Activated CD8-positive, alpha-beta T cell treated with anti-CD3 and anti-CD28 coated beads for 36 hours (primary cell): Measurements from ENCODE around the gene SLC35A2. TPM values are rescaled to one million over a fixed set of nuclear protein-coding genes. Genes with fewer than 3 reads are reported as not detected.

Experiments
- ATAC-seq: fragments of 200-7000 bp; cut with Tn5 transposase; one replicate; pipeline ENCODE4 v1.10.0; 2021; ENCODE audit warnings: mild to moderate bottlenecking, moderate library complexity
- CTCF ChIA-PET: fragments of 350-600 bp; sonication (Branson Sonifier 250); formaldehyde crosslinking; loops from one replicate; lab custom pipeline; 2021; ENCODE audit warnings: antibody characterized with exemption; lab: Charles Lee
- POLR2A ChIA-PET: fragments of 350-600 bp; sonication (Branson Sonifier 250); formaldehyde crosslinking; loops from one replicate; lab custom pipeline; 2021; ENCODE audit warnings: antibody characterized with exemption; lab: Charles Lee
- DNase-seq: peaks from one replicate; pipeline ENCODE4 v3.0.0-alpha.2; 2020
- H3K27ac Mint-ChIP-seq: one replicate; pipeline ENCODE4 v1.8.0; 2021; ENCODE audit warnings: mild to moderate bottlenecking, mixed read lengths
- H3K27me3 Mint-ChIP-seq: one replicate; pipeline ENCODE4 v1.8.0; 2021; ENCODE audit warnings: mixed read lengths
- H3K36me3 Mint-ChIP-seq: one replicate; pipeline ENCODE4 v1.8.0; 2021; ENCODE audit warnings: low read depth, mixed read lengths
- H3K4me1 Mint-ChIP-seq: one replicate; pipeline ENCODE4 v1.8.0; 2021; ENCODE audit warnings: low read depth, mixed read lengths
- H3K4me3 Mint-ChIP-seq: one replicate; pipeline ENCODE4 v1.8.0; 2021; ENCODE audit warnings: mild to moderate bottlenecking, moderate library complexity, mixed read lengths
- H3K9me3 Mint-ChIP-seq: one replicate; pipeline ENCODE4 v1.8.0; 2021; ENCODE audit warnings: mixed read lengths
- intact Hi-C: fragments of 100-400 bp; cut with micrococcal nuclease; formaldehyde crosslinking; loops from one replicate; pipeline ENCODE4 v1.10.0; 2022
- total RNA-seq, 2 experiments: library from RNA; stranded (reverse); gene quantifications; one replicate each; pipeline ENCODE4 v1.2.3, GENCODE V29; 2021
- TF ChIP-seq, protein P1 (sequence below): fragments of 200-600 bp; IDR thresholded peaks from one replicate; pipeline ENCODE4 v1.8.0; 2022; ENCODE audit warnings: antibody characterized with exemption, mild to moderate bottlenecking

SLC35A2 gene
- total RNA-seq, 2 experiments from 2014 or later: 14.7 to 15.0 TPM

DNA sequence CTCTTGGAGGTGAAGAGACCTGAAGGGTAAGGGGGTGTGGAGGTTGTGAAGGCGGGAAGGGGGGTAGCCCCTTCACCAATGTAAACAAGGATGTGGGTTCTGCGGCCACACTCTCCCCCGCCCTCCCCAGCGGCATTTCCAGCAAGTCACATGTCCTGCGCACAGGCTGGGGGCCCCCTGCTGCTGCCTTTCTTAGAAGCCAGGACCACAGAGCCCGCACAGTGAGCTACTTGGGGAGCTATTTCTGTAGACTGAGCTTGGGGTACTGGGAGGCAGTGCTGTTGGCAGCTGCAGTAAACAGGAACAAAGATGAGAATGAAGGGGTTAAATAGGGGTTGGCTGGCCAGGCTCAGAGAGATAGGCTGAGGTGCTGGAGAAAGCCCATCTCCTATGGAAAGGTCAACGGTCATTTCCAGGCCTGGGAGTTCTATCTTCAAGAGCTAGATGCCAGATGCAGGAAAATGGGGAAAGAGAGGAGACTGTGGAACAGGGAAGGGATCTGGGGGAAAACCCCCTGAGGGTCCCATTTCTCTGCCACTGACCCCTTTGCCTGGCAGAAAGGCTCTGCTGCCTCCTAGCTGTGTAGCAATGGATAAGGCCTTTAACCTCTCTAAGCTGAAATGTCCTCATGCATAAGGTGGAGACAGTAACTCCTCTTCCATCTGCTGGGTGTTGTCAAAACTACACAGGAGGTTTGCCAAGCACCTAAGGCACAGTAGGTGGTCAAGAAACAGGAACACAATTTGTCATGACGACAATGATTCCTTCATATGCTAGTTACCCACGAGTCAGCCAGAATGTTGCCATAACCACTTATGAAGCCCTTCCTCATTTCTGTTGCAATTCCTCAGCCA, 25.8 kb upstream of the SLC35A2 start:
- TF ChIP-seq, protein P1, sequence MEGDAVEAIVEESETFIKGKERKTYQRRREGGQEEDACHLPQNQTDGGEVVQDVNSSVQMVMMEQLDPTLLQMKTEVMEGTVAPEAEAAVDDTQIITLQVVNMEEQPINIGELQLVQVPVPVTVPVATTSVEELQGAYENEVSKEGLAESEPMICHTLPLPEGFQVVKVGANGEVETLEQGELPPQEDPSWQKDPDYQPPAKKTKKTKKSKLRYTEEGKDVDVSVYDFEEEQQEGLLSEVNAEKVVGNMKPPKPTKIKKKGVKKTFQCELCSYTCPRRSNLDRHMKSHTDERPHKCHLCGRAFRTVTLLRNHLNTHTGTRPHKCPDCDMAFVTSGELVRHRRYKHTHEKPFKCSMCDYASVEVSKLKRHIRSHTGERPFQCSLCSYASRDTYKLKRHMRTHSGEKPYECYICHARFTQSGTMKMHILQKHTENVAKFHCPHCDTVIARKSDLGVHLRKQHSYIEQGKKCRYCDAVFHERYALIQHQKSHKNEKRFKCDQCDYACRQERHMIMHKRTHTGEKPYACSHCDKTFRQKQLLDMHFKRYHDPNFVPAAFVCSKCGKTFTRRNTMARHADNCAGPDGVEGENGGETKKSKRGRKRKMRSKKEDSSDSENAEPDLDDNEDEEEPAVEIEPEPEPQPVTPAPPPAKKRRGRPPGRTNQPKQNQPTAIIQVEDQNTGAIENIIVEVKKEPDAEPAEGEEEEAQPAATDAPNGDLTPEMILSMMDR: peak; percentile 41
- Mint-ChIP-seq H3K36me3 (peaks cover 59% of the 10 kb centered on the region), H3K4me3 (peak overlapping the region; percentile 68), H3K27ac (peak overlapping the region; percentile 95), H3K27me3 (no peaks in the 10 kb centered on the region), H3K4me1 (peaks cover 79% of the 10 kb centered on the region), H3K9me3 (no peaks in the 10 kb centered on the region)
- intact Hi-C loops: loop anchor here (1.0 to 5.0 kb wide), 2 partner anchors 18 to 135 kb away; partner anchors contain the start of genes HDAC6 and PIM2
- ATAC-seq (peak; percentile 61), DNase-seq (peak; percentile 95)
- ChIA-PET POLR2A (interaction anchor here (0.6 to 11.3 kb wide), 9 partner anchors 10 to 63 kb away, joined by 3 to 176 read pairs (median 4); partner anchors contain the start of genes OTUD5, PIM2, PQBP1 and SLC35A2), CTCF (interaction anchor here (0.9 to 1.7 kb wide), 7 partner anchors 8 to 107 kb away, joined by 3 to 7 read pairs (median 3); partner anchors contain the start of genes PQBP1 and TIMM17B)

DNA sequence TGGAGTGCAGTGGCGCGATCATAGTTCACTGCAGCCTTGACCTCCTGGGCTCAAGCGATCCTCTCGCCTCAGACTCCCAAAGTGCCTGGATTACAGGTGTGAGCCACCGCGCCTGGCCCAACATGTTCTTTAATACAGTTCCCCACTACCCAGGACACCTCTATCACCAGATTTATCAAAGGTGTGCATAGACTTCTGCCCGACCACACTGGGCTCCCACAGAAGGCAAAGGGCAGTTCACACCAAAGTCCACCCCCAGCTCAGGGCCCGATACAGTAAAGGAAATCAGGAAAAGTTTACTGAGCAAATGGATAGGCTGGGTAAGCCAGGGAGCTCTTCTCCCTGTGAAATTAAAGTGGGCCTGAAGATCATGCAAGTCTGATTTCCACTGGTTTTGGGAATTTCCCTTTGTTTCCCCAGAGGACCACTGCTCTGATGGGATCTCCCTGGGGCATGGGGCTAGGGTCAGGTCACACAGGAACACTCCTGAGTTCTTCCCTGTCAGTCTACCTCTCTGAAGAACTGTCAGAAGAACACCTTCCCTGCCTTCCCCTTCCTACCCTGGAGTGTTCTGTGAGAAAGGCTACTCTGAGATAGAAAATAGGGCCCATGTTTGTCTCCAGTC, 25.1 kb upstream of the SLC35A2 start:
- Mint-ChIP-seq H3K9me3 (no peaks in the 10 kb centered on the region), H3K27me3 (no peaks in the 10 kb centered on the region), H3K27ac (peak overlapping the region; percentile 95), H3K36me3 (peaks cover 52% of the 10 kb centered on the region), H3K4me1 (peaks cover 71% of the 10 kb centered on the region), H3K4me3 (peak overlapping the region; percentile 61)
- no peak for ATAC-seq
- DNase-seq: no peak
- CTCF ChIA-PET: interaction anchor here (0.9 to 1.7 kb wide), 6 partner anchors 9 to 108 kb away, joined by 3 to 7 read pairs (median 3); partner anchors contain the start of genes PQBP1 and TIMM17B
- POLR2A ChIA-PET: interaction anchor here (0.6 to 11.3 kb wide), 5 partner anchors 9 to 23 kb away, joined by 3 to 176 read pairs (median 48); partner anchors contain the start of genes OTUD5, PIM2 and SLC35A2
- TF ChIP-seq, protein P1: no peak
- intact Hi-C loops: loop anchor here (1.0 to 5.0 kb wide), 2 partner anchors 17 to 134 kb away; partner anchors contain the start of genes HDAC6 and PIM2

DNA sequence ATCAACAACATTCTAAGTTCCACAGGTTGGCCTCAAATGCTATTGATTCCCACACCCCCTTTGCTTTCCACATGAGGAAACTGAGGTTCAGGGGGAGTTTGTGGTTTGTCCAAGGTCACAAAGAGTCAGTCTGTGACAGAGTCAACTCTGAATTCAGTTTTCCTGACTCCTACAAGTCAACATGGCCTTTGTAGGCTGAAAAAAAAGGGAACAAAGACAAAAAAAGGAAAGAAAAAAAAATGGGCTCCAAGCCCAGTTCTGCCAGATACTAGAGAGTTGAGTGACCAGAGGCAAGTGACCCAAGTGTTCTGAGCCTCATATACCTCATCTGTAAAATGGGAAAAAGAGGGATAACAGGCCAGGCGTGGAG, 23.8 kb upstream of the SLC35A2 start:
- ChIA-PET POLR2A (interaction anchor here (1.0 to 11.3 kb wide), 3 partner anchors 14 to 21 kb away, joined by 3 to 176 read pairs (median 172); partner anchors contain the start of genes PIM2 and SLC35A2), CTCF (interaction anchor here (1.1 kb wide), 1 partner anchor 16 kb away, joined by 4 read pairs; no protein-coding TSS in a partner anchor)
- no peak for DNase-seq
- peak overlapping the region; percentile 45 for H3K4me3 Mint-ChIP-seq
- no peaks in the 10 kb centered on the region for H3K9me3 Mint-ChIP-seq
- no peak for ATAC-seq
- TF ChIP-seq, protein P1: no peak
- H3K4me1 Mint-ChIP-seq: peaks cover 62% of the 10 kb centered on the region
- peak overlapping the region; percentile 95 for H3K27ac Mint-ChIP-seq
- H3K27me3 Mint-ChIP-seq: no peaks in the 10 kb centered on the region
- intact Hi-C loops: loop anchor here (5.0 kb wide), 1 partner anchor 133 kb away; the partner anchor contains the start of gene HDAC6
- H3K36me3 Mint-ChIP-seq: peaks cover 50% of the 10 kb centered on the region

DNA sequence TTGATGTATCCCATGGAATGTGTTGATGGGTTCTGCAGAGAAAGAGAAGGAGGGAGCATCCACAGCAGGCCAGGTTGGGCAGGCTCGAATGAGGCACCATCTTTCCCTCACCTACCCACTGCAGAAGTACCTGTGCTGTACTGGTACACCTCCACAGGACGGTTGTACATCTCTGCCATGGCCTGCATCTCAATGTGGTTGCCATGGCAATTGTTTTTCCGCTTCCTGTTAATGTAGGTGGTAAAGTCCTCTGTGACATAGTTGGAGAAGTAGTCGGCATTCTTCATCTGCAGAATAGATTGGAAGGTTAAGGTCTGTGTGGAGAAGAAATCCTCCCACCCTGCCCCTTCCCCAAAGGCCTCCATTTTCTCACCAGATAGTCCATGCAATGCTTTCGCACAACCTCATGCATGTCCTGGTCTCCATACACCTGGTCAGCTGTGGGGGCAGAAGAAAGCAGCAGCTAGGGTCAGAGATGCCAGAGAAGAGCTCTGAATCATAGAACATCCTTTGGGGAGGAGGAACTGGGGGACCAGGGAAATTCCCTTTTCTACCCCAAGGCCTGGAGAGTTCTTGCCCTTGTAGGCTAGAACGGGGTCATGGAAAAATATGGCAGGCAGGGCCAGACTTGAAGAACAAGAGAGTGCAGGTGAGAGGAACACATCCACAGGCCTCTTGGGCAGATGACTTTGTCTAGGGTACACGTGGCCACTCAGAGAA, 23.3 kb upstream of the SLC35A2 start:
- Mint-ChIP-seq H3K27me3 (no peaks in the 10 kb centered on the region), H3K9me3 (no peaks in the 10 kb centered on the region), H3K27ac (peak overlapping the region; percentile 95), H3K4me3 (peak overlapping the region; percentile 45), H3K4me1 (peaks cover 59% of the 10 kb centered on the region), H3K36me3 (peaks cover 49% of the 10 kb centered on the region)
- intact Hi-C loops: loop anchor here (5.0 kb wide), 1 partner anchor 132 kb away; the partner anchor contains the start of gene HDAC6
- CTCF ChIA-PET: interaction anchor here (1.1 kb wide), 1 partner anchor 15 kb away, joined by 4 read pairs; no protein-coding TSS in a partner anchor
- POLR2A ChIA-PET: interaction anchor here (0.7 to 11.3 kb wide), 3 partner anchors 14 to 35 kb away, joined by 3 to 176 read pairs (median 3); partner anchors contain the start of gene SLC35A2
- TF ChIP-seq, protein P1: no peak
- ATAC-seq (peak; percentile 8), DNase-seq (peak; percentile 59)
